Fibroblast of pulmonary artery (primary cell): ENCODE measurements around the gene SOX6.
A peak's percentile ranks its signal among the peaks of the same experiment; 100 is the strongest.

Experiments used
- DNase-seq: peaks from one replicate; pipeline ENCODE4 v3.0.0-alpha.2; 2010; ENCODE audit warnings: low read depth
- H3K4me3 ChIP-seq: replicated peaks from 2 replicates; pipeline ENCODE4 v1.5.1; 2011; ENCODE audit warnings: low read depth, mild to moderate bottlenecking, control low read depth, low read length, moderate library complexity
- CTCF ChIP-seq: IDR thresholded peaks from 2 replicates; pipeline ENCODE4 v1.5.1; 2011; ENCODE audit warnings: mild to moderate bottlenecking, control low read depth, low read length, inconsistent platforms; ENCODE audit errors: missing control alignments

SOX6 gene

GRCh38 chr11:16341853-16342252 is 14.5 kb downstream of the SOX6 start:
- no peak for DNase-seq
- TF ChIP-seq CTCF = no peak

DNA sequence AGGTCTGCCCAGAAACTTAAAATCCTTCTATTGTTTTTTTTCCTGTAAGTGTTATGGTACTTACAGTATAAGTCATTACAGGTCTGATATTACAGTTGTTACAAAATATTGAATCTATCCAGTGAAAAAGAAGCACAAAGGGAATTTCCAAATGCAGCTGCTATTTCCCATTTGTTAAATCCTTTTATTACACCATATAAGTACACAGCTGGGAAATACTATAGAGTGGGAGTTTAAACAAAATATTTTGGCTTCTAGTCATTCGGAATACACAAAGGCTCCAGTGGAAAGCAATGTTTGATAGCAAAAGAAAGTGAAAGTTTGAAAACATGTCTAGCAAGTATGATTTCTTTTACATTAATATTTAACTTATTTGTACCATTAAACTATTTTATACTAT is 18.0 kb downstream of the SOX6 start:
- no peak for TF ChIP-seq CTCF
- DNase-seq = peak; percentile 52
- H3K4me3 ChIP-seq = no peak overlapping the region

More at GRCh38 chr11:16341853-16342252, 14.5 kb downstream of the SOX6 start:
- H3K4me3 ChIP-seq = no peak overlapping the region

DNA sequence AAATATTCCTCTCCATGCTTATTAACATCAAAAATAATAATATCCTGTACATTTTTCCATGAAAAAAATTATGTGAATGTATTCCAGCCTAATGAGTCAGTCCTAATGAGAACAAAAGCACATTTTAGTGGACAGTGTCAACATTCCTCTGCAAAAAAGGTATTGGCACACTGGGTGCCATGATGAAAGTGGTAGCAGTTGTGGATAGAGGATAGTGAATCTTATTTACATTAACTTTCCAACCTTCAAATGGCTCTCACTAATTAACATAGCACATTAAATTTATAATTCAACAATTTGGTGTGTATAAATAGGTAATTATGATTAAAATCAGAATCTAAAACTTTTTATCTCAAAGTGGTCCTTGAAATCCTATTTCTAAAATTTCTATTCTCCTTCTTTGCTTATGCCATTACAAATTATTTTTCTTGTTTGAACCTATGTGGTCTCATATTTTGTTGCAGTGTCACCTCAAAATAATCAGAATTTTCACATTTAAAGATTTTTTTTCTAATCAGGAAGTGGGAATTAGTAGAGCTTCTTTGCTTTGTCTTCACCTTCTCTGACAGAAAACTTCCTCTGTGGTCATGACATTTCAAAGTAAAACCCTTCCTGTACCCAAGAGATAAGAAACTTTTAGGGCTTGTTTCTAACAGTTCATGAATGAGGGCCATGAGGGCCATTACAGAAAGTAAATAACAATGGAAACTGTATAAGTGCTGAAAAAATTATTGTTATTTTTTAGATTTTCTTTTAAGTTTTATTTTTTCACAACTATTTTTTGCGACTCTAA is 18.7 kb downstream of the SOX6 start:
- TF ChIP-seq CTCF = no peak
- no peak for DNase-seq
- H3K4me3 ChIP-seq = no peak overlapping the region

GRCh38 chr11:16336721-16337120 is 19.6 kb downstream of the SOX6 start:
- H3K4me3 ChIP-seq = no peak overlapping the region
- no peak for DNase-seq
- no peak for TF ChIP-seq CTCF

DNA sequence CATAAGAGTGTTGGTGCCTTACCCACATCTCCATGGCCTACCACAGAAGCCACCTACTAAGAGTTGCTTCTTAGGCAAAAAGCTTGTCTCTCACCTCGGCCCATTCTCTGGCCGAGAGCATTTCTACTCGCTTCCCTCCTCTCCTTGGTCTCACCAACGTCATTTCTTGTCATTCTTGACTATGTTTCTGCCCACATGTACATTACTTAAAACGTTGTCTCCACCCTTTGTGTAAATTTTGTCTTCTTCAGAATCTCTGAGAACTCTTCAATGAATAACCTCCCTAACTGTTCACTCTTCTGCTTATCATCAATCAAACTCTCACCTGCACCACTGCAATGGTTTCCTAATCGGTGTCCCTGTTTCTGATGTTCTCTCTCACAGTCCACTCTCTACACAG is 20.1 kb downstream of the SOX6 start:
- H3K4me3 ChIP-seq = no peak overlapping the region
- TF ChIP-seq CTCF = no peak
- DNase-seq = no peak

DNA sequence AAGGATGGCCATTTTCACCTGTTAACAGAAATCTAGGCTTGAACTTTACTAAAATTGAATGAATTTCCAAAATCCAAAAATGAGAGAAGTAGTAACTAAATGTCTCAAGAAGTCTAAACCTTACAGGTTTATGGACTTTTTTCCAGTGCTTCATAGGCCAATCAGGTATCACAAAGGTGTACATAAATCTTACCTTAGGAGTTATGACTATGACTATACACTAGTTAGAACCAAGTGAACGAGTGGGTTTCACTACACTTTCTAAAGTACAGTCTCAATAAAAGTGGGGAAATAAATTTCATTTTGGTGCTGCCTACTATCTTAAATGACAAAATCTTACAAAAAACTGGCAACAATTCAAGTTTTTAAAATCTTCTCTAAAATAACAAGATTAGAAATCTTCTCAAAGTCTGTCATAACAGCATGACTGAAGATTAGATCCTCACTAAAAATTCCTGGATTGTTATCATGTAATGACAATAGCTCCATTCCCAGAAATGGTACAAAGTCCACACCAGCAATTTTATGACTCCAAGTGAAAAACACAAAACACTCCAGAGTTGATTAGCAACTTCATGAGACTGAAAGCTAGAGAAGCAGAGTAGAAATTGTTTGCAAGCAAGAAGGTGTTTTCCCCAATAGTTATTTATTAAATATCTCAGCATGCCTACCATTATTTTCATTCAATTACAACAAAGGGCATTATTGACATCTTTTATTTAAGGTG is 20.9 kb downstream of the SOX6 start:
- no peak overlapping the region for H3K4me3 ChIP-seq
- TF ChIP-seq CTCF = no peak
- DNase-seq = no peak
